GM18508 (cell line): ENCODE data around the gene CCDC195.
"Not testable (repeated sequence)": the region's sequence is repeated elsewhere in the genome, so short reads cannot be mapped to it uniquely, and the experiment has no call there.

Source experiments
- ATAC-seq: cut with Tn5 transposase; IDR thresholded peaks from one replicate; pipeline ENCODE4 v1.9.1; 2021; ENCODE audit warnings: moderate number of reproducible peaks; ENCODE audit not compliant: insufficient read depth, unreplicated experiment

Gene CCDC195

GRCh38 chr2:224694502-224694901, 21.7 kb downstream of the CCDC195 start:
- ATAC-seq: no peak

GRCh38 chr2:224691563-224691962, 24.6 kb downstream of the CCDC195 start:
- ATAC-seq: no peak

- ATAC-seq: no peak
Measured at GRCh38 chr2:224690868-224691267, 25.3 kb downstream of the CCDC195 start.

GRCh38 chr2:224689539-224689938, 26.6 kb downstream of the CCDC195 start:
- no peak for ATAC-seq

GRCh38 chr2:224688997-224689396, 27.2 kb downstream of the CCDC195 start:
- ATAC-seq: no peak

GRCh38 chr2:224687156-224687555, 29.0 kb downstream of the CCDC195 start:
- no peak for ATAC-seq

- ATAC-seq: no peak
Measured at GRCh38 chr2:224685121-224685520, 31.0 kb downstream of the CCDC195 start.

- ATAC-seq: no peak
Measured at GRCh38 chr2:224682134-224682533, 34.0 kb downstream of the CCDC195 start.

- no peak for ATAC-seq
Measured at GRCh38 chr2:224671731-224672130, 44.4 kb downstream of the CCDC195 start.

- ATAC-seq: no peak
Measured at GRCh38 chr2:224670203-224670602, 46.0 kb downstream of the CCDC195 start.

GRCh38 chr2:224669449-224669848, 46.7 kb downstream of the CCDC195 start:
- no peak for ATAC-seq

- ATAC-seq: no peak
Measured at GRCh38 chr2:224668123-224668909, 47.8 kb downstream of the CCDC195 start.

GRCh38 chr2:224666951-224667553, 49.1 kb downstream of the CCDC195 start:
- ATAC-seq: peak; percentile 93

- ATAC-seq: not testable (repeated sequence)
Measured at GRCh38 chr2:224663322-224663721, 52.8 kb downstream of the CCDC195 start.

GRCh38 chr2:224661708-224662107, 54.5 kb downstream of the CCDC195 start:
- not testable (repeated sequence) for ATAC-seq

- no peak for ATAC-seq
Measured at GRCh38 chr2:224659714-224660113, 56.5 kb downstream of the CCDC195 start.

- ATAC-seq: no peak
Measured at GRCh38 chr2:224658780-224659405, 57.3 kb downstream of the CCDC195 start.

- no peak for ATAC-seq
Measured at GRCh38 chr2:224657349-224657748, 58.8 kb downstream of the CCDC195 start.

- ATAC-seq: no peak
Measured at GRCh38 chr2:224655006-224655537, 61.1 kb downstream of the CCDC195 start.
